Activated CD4-positive, CD25-positive, alpha-beta regulatory T cell treated with anti-CD3 and anti-CD28 coated beads, Interleukin-2, amount 50 U/mL, for 16 hours (primary cell): ENCODE measurements around the gene CANT1.

Experiments used
- DNase-seq: peaks from one replicate; pipeline ENCODE4 v3.0.0-alpha.2; 2020; ENCODE audit warnings: low read depth, low spot score

Gene CANT1

DNA sequence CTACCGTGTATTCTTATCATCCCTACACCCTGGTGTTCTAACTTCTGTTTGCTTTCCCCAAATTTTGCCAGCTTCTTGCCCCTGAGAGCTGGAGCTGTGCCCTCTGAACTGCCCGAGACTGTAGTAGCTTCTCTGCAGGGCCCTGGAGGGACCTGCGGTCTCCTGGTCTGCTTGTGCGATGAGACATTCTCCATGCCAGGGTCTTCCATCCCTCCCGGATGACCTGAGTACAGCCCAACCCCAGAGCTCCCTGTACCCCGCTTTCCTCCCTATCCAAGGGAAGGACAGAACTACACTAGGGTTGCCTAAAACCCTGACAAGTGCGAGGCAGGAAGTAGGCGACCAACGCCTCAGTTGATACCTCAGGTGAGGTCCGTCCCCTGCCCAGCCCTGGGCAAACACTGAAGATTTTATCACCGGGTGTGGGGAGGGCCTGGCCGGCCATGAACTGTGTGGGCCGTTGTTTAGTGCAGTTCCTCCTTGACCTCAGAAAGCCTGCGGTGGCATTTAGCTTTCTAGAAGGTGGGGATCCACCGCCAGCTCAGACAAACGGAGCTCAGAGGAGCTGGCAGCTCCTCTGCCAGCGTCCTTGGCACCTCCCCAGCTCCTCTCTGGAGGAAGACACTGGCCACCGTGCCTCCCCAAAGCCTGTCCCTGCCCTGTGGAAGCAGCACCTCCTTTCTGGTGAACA lies 13.7 kb downstream of the CANT1 start:
- no peak for DNase-seq

DNA sequence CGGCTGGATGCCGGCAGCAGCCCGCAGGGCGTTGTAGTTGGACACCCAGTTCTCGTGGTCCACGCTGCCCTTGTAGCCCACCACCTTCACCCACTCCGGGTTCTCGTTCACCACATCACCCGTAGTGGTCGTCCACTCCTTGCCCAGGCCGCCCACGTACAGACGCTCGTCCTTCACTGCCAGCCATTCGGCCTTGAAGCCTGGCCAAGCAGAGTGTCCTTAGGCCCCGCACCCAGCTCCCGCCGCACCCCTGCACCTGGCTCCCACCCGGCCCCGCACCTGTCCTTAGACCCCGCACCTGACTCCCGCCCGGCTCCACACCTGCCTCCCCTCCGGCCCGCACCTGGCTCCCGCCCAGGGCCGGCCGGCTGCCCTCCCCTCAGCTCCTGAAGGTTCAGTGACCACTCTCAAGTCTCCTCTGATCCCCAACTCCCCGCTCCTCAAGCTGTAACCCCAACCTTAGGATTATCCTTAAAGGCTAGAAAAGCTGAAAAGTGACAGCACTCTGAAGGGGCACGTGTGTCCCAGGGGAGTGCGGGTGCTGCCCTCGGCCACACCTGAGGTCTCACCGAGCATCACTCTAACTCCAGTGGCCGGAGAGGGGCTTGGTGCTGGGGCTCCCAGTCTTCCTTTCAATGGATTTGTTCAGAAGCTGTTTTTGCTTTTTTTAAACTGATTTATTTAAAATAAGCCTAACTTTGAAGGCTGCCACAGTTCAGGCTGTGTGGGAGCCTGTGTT lies 14.4 kb downstream of the CANT1 start:
- no peak for DNase-seq

DNA sequence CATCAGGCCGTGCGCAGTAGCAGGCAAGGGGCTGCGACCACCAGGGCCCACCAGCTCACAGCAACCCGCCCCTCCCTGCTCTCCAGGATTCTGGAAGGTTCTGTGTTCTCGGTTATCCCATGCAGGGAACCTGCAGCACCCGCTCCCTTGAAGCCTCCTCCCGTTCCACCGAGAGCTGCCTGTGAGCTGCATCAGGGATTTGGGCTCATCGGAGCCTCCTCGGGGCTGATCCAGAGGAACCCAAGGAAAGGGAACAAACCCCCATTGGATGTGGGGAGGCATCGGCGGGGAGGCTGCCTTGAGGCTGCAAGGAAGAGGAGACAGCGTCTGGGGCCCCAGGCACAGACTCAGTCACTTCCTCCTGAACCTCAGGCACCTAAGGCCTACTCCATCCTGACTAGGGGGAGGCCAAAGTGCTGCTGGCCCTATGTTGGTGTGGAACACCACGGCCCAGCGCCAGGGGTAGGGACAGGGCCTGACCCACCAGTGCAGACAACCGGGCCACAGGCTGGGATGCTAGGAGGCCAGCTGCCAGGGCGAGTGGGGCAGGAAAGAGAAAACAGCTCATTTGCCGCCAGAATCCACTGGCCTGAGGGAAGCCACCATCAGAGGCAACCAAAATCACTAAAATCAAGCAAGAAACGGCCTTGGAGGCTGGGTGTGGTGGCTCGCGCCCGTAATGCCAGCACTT lies 15.4 kb downstream of the CANT1 start:
- no peak for DNase-seq

DNA sequence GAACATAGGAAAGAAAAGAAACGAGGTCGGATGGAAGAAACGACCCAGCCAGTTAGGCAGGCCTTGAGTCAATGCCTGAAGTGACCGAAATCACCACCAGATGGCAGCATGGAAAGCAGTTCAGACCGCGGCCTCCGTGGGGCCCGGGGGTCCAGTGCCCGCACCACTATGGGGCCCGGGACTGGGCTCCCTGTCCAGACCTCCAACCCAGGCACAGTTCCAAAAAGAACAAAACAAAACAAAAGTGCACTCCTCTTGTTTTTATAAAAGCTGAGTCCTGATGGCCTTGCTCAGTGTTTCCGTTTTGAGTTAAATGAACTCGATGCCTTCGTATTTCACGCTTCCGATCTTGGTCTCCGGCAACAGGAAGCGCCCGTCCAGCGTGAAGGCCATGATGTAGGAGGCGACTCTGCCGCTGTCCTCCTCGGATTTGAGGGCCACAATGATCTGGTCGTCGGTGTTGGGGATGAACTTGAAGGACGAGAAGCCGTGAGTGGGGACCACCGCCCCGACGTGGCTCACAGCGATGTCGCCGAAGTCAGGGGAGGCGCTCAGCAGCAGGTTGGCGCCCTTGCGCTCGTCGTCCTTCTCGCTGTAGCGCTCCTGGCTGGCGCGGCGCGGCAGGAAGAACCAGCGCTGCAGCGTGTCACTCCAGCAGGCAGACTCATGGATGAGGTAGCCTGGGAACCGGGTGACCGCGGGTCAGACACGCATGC lies 16.2 kb downstream of the CANT1 start:
- DNase-seq = no peak

- no peak for DNase-seq
Measured at GRCh38 chr17:78992542-78993212, 16.9 kb downstream of the CANT1 start.

- DNase-seq = no peak
Measured at GRCh38 chr17:78991906-78992532, 17.5 kb downstream of the CANT1 start.

DNA sequence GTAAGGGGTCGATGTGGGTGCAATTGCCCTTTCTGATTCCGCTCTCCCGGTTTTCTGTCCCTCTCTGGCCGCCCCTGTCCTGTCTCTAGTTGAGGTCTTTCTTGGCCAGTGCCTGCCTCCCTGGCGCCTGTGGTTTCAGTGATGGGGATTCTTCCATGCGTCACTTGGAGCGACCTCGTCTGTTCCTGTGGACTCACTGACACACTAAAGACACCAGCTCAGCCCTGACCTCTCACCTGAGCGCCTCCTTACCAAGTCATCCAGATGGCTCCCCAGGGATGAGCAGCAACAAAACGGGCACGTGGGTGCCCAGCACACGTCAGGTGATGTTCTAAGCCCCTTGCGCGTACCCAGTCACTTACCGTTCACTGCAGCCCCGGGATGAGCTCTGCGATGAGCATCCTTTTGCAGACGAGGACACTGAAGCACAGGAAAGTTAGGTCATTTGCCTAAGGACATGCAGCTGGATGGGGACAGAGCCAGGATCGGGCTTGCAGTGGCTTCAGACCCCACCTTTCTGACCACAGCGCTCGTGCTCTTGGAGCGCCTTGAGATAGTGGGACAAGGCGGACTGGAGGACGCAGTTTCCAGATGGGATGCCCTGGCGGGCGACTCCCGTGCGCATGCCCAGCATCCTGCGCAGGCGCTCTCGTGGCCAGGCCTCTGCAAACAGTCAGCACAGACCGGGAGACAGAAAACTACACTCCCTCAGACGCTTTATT lies 18.4 kb downstream of the CANT1 start:
- no peak for DNase-seq

DNA sequence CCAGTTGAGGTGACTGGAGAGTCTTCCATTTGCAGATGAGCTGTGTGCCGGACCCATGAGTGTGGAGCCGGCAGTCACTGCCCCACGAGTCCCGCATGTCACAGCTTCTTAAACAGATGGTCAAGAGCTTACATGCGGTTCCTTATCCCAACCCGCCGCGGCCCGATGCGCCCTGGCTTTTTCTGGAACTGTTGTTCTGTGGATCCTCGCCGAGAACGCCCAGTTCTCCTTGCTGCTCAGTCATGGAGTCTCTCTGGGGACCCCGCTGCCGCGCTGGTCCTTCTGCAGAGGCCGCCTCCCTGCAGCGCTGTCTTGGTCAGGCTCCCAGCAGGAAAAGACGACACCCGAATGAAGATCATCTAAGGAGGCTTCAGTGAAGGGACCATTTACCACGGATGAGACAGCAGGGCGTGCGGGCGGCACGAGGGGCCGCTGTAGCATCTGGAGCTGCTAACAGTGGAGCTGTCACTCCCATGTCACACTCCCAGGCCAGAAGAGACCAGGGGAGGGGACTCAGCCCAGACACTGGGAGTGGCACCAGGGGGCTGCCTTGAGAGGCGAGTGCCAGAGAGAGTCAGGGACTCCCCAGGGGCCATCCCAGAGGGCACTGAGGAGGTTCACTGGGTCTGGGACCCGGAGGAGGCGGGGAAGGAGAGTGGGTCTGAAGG lies 19.1 kb downstream of the CANT1 start:
- no peak for DNase-seq

DNA sequence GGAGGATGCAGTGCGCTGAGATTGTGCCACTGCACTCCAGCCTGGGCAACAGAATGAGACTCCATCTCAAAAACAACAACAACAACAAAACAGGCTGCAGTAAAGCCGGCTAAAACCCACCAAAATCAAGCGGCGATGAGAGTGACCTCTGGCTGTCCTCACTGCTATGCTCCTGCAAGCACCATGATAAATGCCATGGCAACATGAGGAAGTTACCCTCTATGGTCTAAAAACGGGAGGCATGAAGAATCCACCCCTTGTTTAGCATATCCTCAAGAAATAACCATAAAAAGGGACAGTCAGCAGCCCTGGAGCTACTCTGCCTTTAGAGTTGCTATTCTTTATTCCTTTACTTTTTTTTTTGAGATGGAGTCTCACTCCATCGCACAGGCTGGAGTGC lies 21.4 kb downstream of the CANT1 start:
- no peak for DNase-seq

GRCh38 chr17:78986649-78987328 lies 22.8 kb downstream of the CANT1 start:
- DNase-seq = no peak

DNA sequence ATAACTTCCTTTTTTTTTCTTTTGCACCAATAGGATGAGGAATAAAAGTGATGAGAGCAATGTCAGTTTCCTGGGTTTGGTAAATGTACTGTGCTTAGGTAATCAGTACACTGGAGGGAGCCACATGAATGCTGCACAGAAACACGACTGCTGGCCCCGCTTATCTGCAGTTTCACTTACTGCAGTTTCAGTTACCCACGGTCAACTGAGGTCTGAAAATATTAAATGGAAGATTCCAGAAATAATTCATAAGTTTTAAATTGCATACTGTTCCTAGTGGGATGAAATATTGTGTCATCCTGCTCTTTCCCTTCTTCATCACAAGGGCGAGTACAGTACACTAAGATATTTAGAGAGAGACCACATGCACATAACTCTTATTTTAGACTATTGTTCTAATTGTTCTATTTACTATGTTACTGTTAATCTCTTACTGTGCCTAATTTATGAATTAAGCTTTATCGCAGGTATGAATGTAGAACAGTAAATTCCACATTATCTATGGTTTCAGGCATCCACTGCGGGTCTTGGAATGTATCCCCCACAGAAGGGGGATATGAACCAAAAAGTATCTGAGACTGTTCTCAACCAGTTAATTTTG lies 23.4 kb downstream of the CANT1 start:
- no peak for DNase-seq

- no peak for DNase-seq
Measured at GRCh38 chr17:78985395-78985794, 24.2 kb downstream of the CANT1 start.

- DNase-seq = no peak
Measured at GRCh38 chr17:78981010-78981888, 28.3 kb downstream of the CANT1 start.

GRCh38 chr17:78980624-78980972 lies 29.0 kb downstream of the CANT1 start:
- no peak for DNase-seq

DNA sequence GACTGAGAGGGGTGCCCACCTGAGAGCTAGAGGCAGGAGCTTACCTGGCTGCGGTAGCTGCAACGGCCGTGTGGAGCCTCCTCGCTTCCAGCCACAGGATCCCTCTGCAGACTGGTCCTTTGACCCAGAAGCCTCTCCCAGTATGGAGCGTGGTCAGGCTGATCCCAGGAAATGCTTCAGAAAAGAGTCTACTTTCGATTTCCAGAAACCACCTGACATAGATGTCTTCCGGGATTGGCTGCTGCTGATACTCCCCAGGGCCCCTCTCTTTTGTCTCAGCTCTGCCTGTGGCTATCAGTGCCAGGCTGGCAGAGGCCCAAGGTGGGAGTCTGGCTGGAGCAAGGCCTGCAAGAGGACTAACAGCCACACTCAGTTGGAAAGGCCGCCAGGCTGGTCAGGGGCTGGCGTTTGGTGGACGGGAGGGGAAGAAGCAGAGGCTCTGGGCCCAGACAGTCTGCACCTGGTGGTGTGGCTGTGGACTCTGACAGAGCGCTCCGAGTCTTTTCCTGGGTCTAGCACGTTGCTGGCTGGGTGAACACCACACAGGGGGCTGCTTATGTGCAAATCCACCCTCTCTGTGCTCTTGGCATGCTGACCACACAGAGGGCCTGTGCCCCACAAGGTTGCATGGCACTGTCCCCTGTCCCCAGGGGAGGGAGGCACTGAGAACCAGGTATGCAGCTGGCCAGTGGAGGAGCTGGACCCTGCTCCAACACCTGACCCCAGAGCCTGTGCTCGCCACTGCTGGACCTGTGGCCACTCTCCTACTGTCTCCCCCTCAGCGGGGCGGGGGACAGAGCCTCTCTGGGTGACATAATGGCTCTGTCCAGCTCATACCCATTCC lies 29.6 kb downstream of the CANT1 start, which contains the start of gene LGALS3BP:
Gene LGALS3BP, minus strand, starts transcription at position 144 of the 844 bp plus-strand sequence. CDS start 2,732 bp downstream, outside the sequence.
- DNase-seq = no peak

DNA sequence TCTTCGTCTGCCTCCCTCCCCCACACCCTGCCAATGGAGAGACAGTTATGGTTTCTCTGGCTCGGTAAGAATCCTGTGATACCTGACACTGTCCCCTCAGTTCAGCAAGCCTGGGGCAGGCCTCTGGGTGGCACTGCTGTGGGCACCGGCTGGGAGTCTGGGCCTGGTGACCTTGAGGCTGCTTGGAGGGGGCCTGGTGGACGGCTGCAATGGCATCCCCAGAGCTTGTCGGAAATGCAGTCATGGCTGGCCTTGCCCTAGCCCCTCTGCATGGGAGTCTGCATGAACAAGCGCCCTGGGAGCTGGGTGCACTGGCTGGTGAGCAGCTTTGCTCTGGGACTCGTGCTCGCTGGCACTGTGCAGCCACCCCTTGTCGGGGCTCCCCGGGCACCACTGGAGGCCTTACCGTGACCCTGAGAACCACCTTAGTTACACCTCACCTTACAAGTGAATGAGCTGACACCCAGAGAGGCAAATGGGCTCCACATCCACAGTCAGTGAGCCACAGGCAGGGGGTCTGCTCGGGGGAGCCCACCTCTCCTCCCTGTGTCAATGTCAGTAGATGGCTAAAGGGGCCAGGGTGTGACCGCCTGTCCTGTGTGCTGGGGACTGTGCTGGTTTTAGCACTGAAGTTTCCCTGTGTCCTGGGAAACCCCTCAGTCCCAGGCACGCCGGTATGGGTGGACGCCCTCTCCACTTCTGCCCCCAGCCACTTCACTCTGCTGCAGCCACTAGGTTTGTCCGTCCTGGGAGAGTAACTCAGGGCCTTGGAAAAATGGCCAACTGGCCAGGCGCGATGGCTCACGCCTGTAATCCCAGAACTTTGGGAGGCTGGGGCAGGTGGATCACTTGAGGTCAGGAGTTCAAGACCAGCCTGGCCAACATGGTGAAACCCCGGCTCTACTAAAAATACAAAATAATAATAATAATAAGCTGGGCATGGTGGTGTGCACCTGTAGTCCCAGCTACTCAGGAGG lies 31.3 kb downstream of the CANT1 start:
- DNase-seq = no peak
